Right cardiac atrium (tissue), 5 donors: ENCODE results near the gene GRK2. TPM values are rescaled to one million over a fixed set of nuclear protein-coding genes. Genes with fewer than 3 reads are reported as not detected.

Experiments used
- ATAC-seq, 2 donors: fragments of 200-7000 bp; cut with Tn5 transposase; one replicate each; pipeline versions ENCODE4 v1.8.0 to v1.9.1; 2020; ENCODE audit warnings: moderate library complexity in 2 of 2, mild to moderate bottlenecking in 1 of 2
- DNase-seq, 3 donors: peaks; one replicate each; pipeline ENCODE4 v3.0.0-alpha.2; 2020
- H3K27ac ChIP-seq: one replicate; pipeline ENCODE4 v1.5.1; 2013; ENCODE audit warnings: mild to moderate bottlenecking, low read length, control low read depth, moderate library complexity
- H3K27me3 ChIP-seq: one replicate; pipeline ENCODE4 v1.6.1; 2013; ENCODE audit not compliant: control insufficient read depth, insufficient read depth
- H3K4me1 ChIP-seq: one replicate; pipeline ENCODE4 v1.6.1; 2013; ENCODE audit warnings: low read length; ENCODE audit not compliant: control insufficient read depth, insufficient read depth
- H3K4me3 ChIP-seq: one replicate; pipeline ENCODE4 v1.5.1; 2013; ENCODE audit warnings: low read length, control low read depth
- H3K9me3 ChIP-seq: one replicate; pipeline ENCODE4 v1.6.1; 2013; ENCODE audit warnings: low read length; ENCODE audit not compliant: control insufficient read depth
- WGBS: extraction: QIAGEN DNeasy Blood & Tissue Kit; methylation state at CpG from one replicate; pipeline ENCODE4 v1.1.7; 2013; 5-methylcytosine and 5-hydroxymethylcytosine counted together
- intact Hi-C, 4 donors: fragments of 100-400 bp; cut with DNase I; formaldehyde crosslinking; loops; one replicate each; pipeline versions ENCODE4 v1.11.0 to v1.14.0; 2022 to 2023
- polyA plus RNA-seq: library from polyadenylated mRNA; stranded (reverse); fragments of 200-250 nt; gene quantifications from one replicate; pipeline ENCODE4 v1.2.3, GENCODE V29; 2013
- total RNA-seq, 4 donors: library from RNA; stranded (reverse); fragmentation: NEBNext Ultra II Directional; extraction: Animal tissue kit (Norgen Biotek cat#: 25700); gene quantifications; one replicate each; pipeline ENCODE4 v1.2.1, GENCODE V29; 2021
- donor health status: healthy with polysubstance abuse.
- donor health status: DM: no; HTN: yes; CAD: no.
- donor health status: DM: no; HTN: no; CAD: no.
- donor health status: DM: no; HTN: yes; CAD: no; lungs with severe emphysema.
- donor health status: DM: yes; HTN: yes; CAD: no.

GRK2 gene
- total and polyA plus RNA-seq, 5 donors = 50.4 to 56.6 (median 54.0) TPM

DNA sequence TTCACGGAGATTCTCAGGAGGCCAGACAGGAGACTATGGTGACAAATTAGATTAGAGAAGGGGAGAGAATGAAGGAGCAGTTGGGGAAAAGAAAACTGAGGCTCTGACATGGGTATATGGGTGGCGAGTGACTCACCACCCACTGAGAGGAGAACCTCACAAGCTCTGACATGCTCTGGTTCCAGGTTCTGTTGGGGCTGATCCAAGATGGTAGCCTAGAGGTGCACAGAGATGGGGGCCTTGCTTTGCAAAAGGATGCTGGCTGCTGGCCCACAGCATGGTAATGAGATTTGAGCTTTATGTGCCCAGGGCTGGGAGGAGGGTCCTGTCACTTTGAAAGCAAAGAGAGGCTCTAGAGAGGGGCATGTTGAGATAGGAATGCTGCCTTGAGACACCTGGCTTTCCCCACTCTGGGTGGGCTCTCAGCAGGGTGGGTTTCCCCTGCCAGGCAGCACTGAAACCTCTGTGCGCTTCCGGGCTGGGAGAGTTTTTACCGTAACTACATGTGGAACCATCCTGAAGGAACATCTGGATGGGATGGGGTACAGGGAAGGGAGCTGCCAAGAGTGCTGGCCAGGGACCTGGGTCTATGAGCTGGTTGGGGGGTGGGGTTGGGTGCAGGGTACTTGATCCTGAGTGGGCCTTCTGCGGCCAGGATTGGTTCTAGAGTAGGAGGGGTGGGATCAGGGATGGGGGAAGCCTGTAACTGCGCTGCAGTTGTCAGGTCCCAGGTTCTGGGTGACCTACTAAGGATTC lies 1.2 kb upstream of the GRK2 start:
- H3K4me3 ChIP-seq = no peak overlapping the region
- 92% methylated on average over 7 of the region's 7 CpGs for WGBS
- peaks cover 4% of the 10 kb centered on the region for H3K4me1 ChIP-seq
- H3K27me3 ChIP-seq = no peaks in the 10 kb centered on the region
- H3K9me3 ChIP-seq = no peaks in the 10 kb centered on the region
- DNase-seq = peak; percentile 11 to 49 (median 44)
- intact Hi-C loops = loop anchor here in 2 of 4 donors (2.0 to 5.0 kb wide), 2 partner anchors 52 kb away; no protein-coding TSS in a partner anchor
- no peak for ATAC-seq
- no peak overlapping the region for H3K27ac ChIP-seq

DNA sequence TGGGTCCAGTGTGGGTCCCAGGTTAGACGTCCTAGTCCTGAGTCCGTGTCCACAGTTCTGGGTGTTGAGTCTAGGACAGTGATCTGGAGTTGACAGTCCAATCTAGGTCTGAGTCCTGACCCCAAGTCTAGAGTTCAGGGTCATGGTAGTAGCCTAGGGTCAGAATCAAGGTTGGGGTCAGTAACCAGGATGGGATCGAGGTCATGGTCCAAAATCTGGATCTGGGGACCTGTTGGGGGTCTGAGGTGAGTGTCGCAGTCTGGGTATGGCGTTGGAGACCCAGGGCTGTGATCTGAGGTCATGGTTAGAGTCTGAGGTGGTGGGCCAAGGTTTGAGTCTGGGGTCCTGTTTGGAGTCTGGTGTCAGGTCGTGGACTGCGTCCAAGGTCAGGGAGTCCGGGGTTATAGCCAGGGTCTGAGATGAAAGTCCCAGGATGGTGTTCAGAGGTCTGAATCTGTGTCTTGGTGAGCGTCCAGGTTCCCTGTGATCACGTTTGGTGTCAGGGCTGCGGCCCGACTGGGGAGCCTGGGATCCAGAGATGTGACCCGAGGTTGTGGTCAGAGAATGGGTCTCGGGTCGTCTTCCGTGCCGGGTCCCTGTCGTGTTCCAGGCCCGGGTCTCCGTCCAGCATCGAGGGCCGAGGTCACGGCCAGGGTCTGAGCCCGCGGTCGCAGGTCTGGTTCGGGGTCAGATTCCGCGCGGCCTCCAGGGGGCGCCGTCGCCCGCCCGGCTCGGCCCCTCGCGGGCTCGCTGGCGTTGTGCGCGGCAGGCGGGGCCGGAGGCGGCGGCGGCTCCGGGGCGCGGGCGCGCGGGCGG lies 432 bp upstream of the GRK2 start:
- no peaks in the 10 kb centered on the region for H3K9me3 ChIP-seq
- intact Hi-C loops = loop anchor here (2.0 to 5.0 kb wide), 2 partner anchors 51 kb away; no protein-coding TSS in a partner anchor
- ATAC-seq (peak; percentile 64 to 65), DNase-seq (peak; percentile 82 to 93 (median 92))
- WGBS = 12% methylated on average over 54 of the region's 54 CpGs
- H3K27ac ChIP-seq = peak overlapping the region; percentile 46
- H3K4me3 ChIP-seq = peak overlapping the region; percentile 93
- H3K27me3 ChIP-seq = no peaks in the 10 kb centered on the region
- H3K4me1 ChIP-seq = peaks cover 10% of the 10 kb centered on the region

GRCh38 chr11:67267188-67268080 lies 1.2 kb downstream of the GRK2 start:
- H3K27ac ChIP-seq = peak overlapping the region; percentile 26
- H3K4me1 ChIP-seq = peaks cover 24% of the 10 kb centered on the region
- DNase-seq (peak; percentile 38 to 73 (median 67)), ATAC-seq (no peak)
- H3K27me3 ChIP-seq = no peaks in the 10 kb centered on the region
- WGBS = 15% methylated on average over 30 of the region's 30 CpGs
- H3K4me3 ChIP-seq = peak overlapping the region; percentile 93
- no peaks in the 10 kb centered on the region for H3K9me3 ChIP-seq
- intact Hi-C loops = loop anchor here in 3 of 4 donors (2.0 to 5.0 kb wide), 2 partner anchors 49 to 50 kb away; no protein-coding TSS in a partner anchor

GRCh38 chr11:67268081-67268961 lies 2.0 kb downstream of the GRK2 start:
- ATAC-seq (no peak), DNase-seq (peak; percentile 31 to 63 (median 50))
- intact Hi-C loops = loop anchor here in 1 of 4 donors (5.0 kb wide), 1 partner anchor 49 kb away; no protein-coding TSS in a partner anchor
- no peaks in the 10 kb centered on the region for H3K9me3 ChIP-seq
- H3K27me3 ChIP-seq = no peaks in the 10 kb centered on the region
- 48% methylated on average over 21 of the region's 21 CpGs for WGBS
- peaks cover 33% of the 10 kb centered on the region for H3K4me1 ChIP-seq
- H3K4me3 ChIP-seq = no peak overlapping the region
- peak overlapping the region; percentile 31 for H3K27ac ChIP-seq

DNA sequence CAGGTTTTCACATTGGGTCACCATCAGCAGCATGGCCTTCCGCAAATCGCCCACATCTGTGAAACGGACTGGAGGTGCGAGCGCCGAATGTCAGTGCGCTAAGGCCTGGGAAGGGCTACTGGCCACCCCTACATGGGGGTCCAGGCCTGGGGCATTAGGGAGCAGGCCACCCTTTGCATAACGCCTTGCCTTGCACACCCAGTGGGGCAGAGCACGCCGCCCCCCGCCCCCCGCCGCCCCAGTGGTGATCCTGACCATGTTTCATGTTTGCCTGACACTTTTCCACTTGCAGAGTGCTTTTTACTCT lies 2.6 kb downstream of the GRK2 start:
- ATAC-seq = no peak
- Histone ChIP-seq H3K4me3 (no peak overlapping the region), H3K27me3 (no peaks in the 10 kb centered on the region)

DNA sequence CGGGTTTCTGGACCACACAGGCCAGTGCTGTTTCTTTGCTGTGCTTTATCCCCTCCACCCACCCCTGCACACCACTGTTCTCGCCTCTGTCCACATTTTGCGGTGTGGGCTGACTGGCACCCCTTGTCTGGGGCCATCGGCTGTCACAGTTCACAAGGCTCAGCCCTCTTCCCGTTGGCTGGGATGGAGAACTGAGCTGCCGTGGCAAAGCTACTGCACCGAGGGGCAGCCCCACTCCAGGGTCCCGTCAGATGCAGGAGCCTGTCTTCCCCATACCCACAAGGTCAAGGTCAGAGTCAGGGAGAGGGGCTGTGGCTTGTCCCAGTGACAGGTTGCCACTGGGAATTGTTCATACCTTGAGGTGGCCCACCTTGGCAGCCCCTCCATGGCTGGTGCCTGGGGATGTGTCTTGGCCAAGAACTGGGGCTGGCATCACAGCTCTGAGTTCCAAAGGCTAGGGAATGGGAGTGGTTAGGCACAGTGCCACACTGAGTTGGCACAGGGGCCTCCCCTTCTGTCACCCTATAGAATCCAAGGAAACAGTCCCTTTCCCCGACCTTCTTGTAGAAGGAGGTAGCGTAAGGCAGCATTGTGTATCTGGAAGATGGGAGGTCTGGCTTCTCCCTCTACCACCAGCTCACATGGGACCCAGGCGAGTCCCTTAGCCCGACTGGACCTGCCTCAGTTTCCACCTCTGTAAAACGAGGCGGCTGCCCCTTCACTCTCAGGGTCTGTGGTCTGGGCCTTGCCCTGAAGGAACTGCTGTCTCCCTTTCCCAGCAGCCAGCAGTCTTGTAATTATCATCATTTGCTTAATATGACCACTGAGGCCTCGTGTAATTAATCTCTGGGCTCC lies 3.4 kb downstream of the GRK2 start:
- ATAC-seq = no peak
- 22% methylated on average over 15 of the region's 15 CpGs for WGBS
- DNase-seq = peak; percentile 43 to 79 (median 64)
- H3K4me3 ChIP-seq = peak overlapping the region; percentile 3
- H3K27ac ChIP-seq = peak overlapping the region; percentile 40
- H3K9me3 ChIP-seq = no peaks in the 10 kb centered on the region
- intact Hi-C loops = loop anchor here in 1 of 4 donors (5.0 kb wide), 1 partner anchor 48 kb away; no protein-coding TSS in a partner anchor
- peaks cover 38% of the 10 kb centered on the region for H3K4me1 ChIP-seq
- H3K27me3 ChIP-seq = no peaks in the 10 kb centered on the region

More for the DNA sequence above, 2.6 kb downstream of the GRK2 start:
- Histone ChIP-seq H3K9me3 (no peaks in the 10 kb centered on the region), H3K27ac (peak overlapping the region; percentile 3), H3K4me1 (peaks cover 36% of the 10 kb centered on the region)
- 83% methylated on average over 13 of the region's 13 CpGs for WGBS
- intact Hi-C loops = loop anchor here in 1 of 4 donors (5.0 kb wide), 1 partner anchor 48 kb away; no protein-coding TSS in a partner anchor
- DNase-seq = peak; percentile 12 to 53 (median 47)

DNA sequence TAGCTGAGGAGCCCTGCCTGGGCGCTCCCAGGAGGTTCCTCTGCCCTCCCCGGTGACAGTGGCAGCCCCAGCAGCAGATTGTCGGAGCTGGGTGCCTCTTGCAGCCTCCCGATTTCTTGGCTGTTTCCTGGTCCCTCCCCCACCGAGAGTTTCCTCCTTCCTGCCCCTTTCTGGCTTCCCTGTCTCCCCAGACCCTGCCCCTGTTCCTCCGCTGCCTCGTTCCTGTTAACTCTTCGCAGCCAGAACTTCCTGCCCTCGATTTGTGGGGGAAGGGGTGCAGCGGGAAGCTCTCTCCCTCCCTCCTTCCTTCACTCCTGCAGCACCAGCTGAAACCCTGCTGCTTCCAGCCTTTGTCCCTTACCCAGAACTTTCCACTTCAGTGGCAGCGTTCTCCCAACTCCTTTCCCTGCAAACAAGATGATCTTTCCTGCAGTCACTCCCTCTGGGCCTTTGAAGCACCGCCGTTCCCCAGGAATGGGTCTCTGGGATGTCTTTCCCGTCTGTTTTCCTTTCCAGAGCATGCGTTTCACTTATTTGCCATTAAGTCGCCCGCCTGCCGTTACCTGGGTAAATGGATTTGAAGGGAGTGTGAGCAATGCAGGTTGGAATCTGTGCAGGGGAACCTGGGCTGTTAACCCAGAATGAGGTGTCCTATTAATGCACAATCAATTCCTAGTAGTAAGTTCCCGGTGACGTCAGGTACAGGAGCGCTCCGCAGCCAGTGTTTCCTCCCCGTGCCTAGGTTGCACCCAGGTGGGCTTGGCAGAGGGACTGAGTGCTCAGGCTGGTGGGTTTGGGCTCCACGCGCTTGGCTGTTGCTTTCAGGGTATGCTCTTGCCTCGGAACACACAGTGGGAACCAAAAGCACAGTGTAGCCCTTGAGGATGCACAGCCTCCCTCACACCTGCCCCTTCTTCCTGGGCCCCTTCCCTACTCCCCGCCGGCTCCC lies 4.3 kb downstream of the GRK2 start:
- peak; percentile 2 to 14 for ATAC-seq
- intact Hi-C loops = no loop called here
- Histone ChIP-seq H3K9me3 (no peaks in the 10 kb centered on the region), H3K27ac (peak overlapping the region; percentile 40), H3K27me3 (no peaks in the 10 kb centered on the region), H3K4me1 (peaks cover 46% of the 10 kb centered on the region), H3K4me3 (peak overlapping the region; percentile 3)
- WGBS = 33% methylated on average over 28 of the region's 28 CpGs
- DNase-seq = peak; percentile 60 to 84 (median 83)

GRCh38 chr11:67271205-67271540 lies 4.9 kb downstream of the GRK2 start:
- Histone ChIP-seq H3K4me1 (peaks cover 53% of the 10 kb centered on the region), H3K4me3 (no peak overlapping the region), H3K9me3 (no peaks in the 10 kb centered on the region), H3K27ac (no peak overlapping the region), H3K27me3 (no peaks in the 10 kb centered on the region)
- ATAC-seq = no peak
- 54% methylated on average over 5 of the region's 5 CpGs for WGBS
- intact Hi-C loops = no loop called here
- no peak for DNase-seq
